ENCODE data around the gene STK11IP.

The STK11IP gene

GRCh38 chr2:219597552-219598307 lies at the start of gene STK11IP:
STK11IP (plus strand) TSS chr2:219597857; CDS start chr2:219598120, 263 bp downstream.
- Histone ChIP-seq H3K36me3 (peaks cover 18 to 27% (median 22%) of the 10 kb centered on the region in 11 experiments), H3K27ac (peak within 1 kb of the TSS; percentile 77 to 91 (median 86)), H4K20me1 (peaks cover 0 to 30% (median 9%) of the 10 kb centered on the region in 11 experiments; a peak in 7 of 22 replicates), H3K9me3 (replicated peaks in 1 of 11) (no peaks in the 10 kb centered on the region), H3K4me3 (peak within 1 kb of the TSS; percentile 63 to 82 (median 72)), H3K4me1 (peaks cover 18 to 30% (median 22%) of the 10 kb centered on the region in 10 experiments), H3K4me2 (peak within 1 kb of the TSS; percentile 84 to 96 (median 92)), H3K9ac (peak within 1 kb of the TSS; percentile 75 to 88 (median 83)), H3K27me3 (no peaks in the 10 kb centered on the region)
- no peak for TF ChIP-seq Cebpa-rat (IDR thresholded peaks at IDR 0.05)

GRCh38 chr2:219548990-219549389 lies 48.7 kb upstream of the STK11IP start:
- Histone ChIP-seq H3K27me3 (peaks cover 11 to 41% (median 31%) of the 10 kb centered on the region in 11 experiments; a peak in 18 of 22 replicates), H3K27ac (no peak overlapping the region), H3K36me3 (no peaks in the 10 kb centered on the region), H3K4me3 (no peak overlapping the region), H3K9me3 (replicated peaks in 1 of 11) (peaks cover 0 to 7% (median 0%) of the 10 kb centered on the region in 11 experiments; a peak in 3 of 22 replicates), H4K20me1 (peaks cover 0 to 37% (median 6%) of the 10 kb centered on the region in 11 experiments; a peak in 10 of 22 replicates), H3K4me1 (peaks cover 5 to 21% (median 17%) of the 10 kb centered on the region in 10 experiments), H3K4me2 (no peak overlapping the region), H3K9ac (no peak overlapping the region)
- no peak for TF ChIP-seq Cebpa-rat (IDR thresholded peaks at IDR 0.05)

- peaks cover 0 to 37% (median 3%) of the 10 kb centered on the region in 11 experiments; a peak in 9 of 22 replicates for H4K20me1 ChIP-seq
- no peak overlapping the region for H3K27ac ChIP-seq
- TF ChIP-seq Cebpa-rat (IDR thresholded peaks at IDR 0.05), result no peak
- H3K36me3 ChIP-seq, result no peaks in the 10 kb centered on the region
- H3K4me3 ChIP-seq, result no peak overlapping the region
- no peak overlapping the region for H3K9ac ChIP-seq
- H3K4me2 ChIP-seq, result no peak overlapping the region
- peaks cover 7 to 35% (median 26%) of the 10 kb centered on the region in 11 experiments; a peak in 18 of 22 replicates for H3K27me3 ChIP-seq
- peaks cover 0 to 15% (median 10%) of the 10 kb centered on the region in 10 experiments for H3K4me1 ChIP-seq
- H3K9me3 ChIP-seq (replicated peaks in 1 of 11), result peaks cover 0 to 7% (median 0%) of the 10 kb centered on the region in 11 experiments; a peak in 3 of 22 replicates
Measured at GRCh38 chr2:219549619-219550018, 48.0 kb upstream of the STK11IP start.

GRCh38 chr2:219551441-219552381 lies 45.9 kb upstream of the STK11IP start:
- Histone ChIP-seq H3K27me3 (peaks cover 0 to 18% (median 14%) of the 10 kb centered on the region in 11 experiments; a peak in 17 of 22 replicates), H3K9ac (peak overlapping the region in 8 of 11 experiments; percentile 29 to 70 (median 50); a peak in 9 of 22 replicates), H3K4me3 (peak overlapping the region; percentile 43 to 71 (median 58)), H3K4me2 (peak overlapping the region; percentile 77 to 86 (median 83)), H3K9me3 (replicated peaks in 1 of 11) (peaks cover 0 to 7% (median 0%) of the 10 kb centered on the region in 11 experiments; a peak in 3 of 22 replicates), H3K4me1 (peaks cover 0 to 13% (median 9%) of the 10 kb centered on the region in 10 experiments; a peak in 14 of 20 replicates), H3K36me3 (no peaks in the 10 kb centered on the region; a peak in 1 of 22 replicates), H4K20me1 (peaks cover 0 to 25% (median 0%) of the 10 kb centered on the region in 11 experiments; a peak in 5 of 22 replicates), H3K27ac (no peak overlapping the region)
- no peak for TF ChIP-seq Cebpa-rat (IDR thresholded peaks at IDR 0.05)

GRCh38 chr2:219552382-219553167 lies 45.1 kb upstream of the STK11IP start:
- Histone ChIP-seq H3K36me3 (no peaks in the 10 kb centered on the region; a peak in 1 of 22 replicates), H3K4me3 (peak overlapping the region; percentile 43 to 71 (median 58)), H3K9me3 (replicated peaks in 1 of 11) (peaks cover 0 to 7% (median 0%) of the 10 kb centered on the region in 11 experiments; a peak in 3 of 22 replicates), H3K4me2 (peak overlapping the region; percentile 77 to 86 (median 83)), H3K27ac (peak overlapping the region in 3 of 11 experiments; percentile 15 to 24 (median 21); a peak in 2 of 22 replicates), H3K4me1 (peaks cover 0 to 13% (median 9%) of the 10 kb centered on the region in 10 experiments; a peak in 14 of 20 replicates), H3K27me3 (peaks cover 0 to 18% (median 14%) of the 10 kb centered on the region in 11 experiments; a peak in 17 of 22 replicates), H3K9ac (peak overlapping the region in 9 of 11 experiments; percentile 35 to 70 (median 54); a peak in 12 of 22 replicates), H4K20me1 (peaks cover 0 to 31% (median 0%) of the 10 kb centered on the region in 11 experiments; a peak in 5 of 22 replicates)
- no peak for TF ChIP-seq Cebpa-rat (IDR thresholded peaks at IDR 0.05)

- Histone ChIP-seq H3K9me3 (replicated peaks in 1 of 11) (peaks cover 0 to 7% (median 0%) of the 10 kb centered on the region in 11 experiments; a peak in 3 of 22 replicates), H3K27me3 (peaks cover 0 to 18% (median 14%) of the 10 kb centered on the region in 11 experiments; a peak in 17 of 22 replicates), H3K36me3 (no peaks in the 10 kb centered on the region; a peak in 1 of 22 replicates), H3K27ac (no peak overlapping the region), H3K4me1 (peaks cover 0 to 13% (median 9%) of the 10 kb centered on the region in 10 experiments; a peak in 14 of 20 replicates), H3K4me2 (peak overlapping the region in 10 of 11 experiments; percentile 67 to 86 (median 83); a peak in 16 of 22 replicates), H3K4me3 (peak overlapping the region in 2 of 10 experiments; percentile 54 to 58; a peak in 3 of 20 replicates), H4K20me1 (peaks cover 0 to 31% (median 0%) of the 10 kb centered on the region in 11 experiments; a peak in 5 of 22 replicates), H3K9ac (no peak overlapping the region)
- no peak for TF ChIP-seq Cebpa-rat (IDR thresholded peaks at IDR 0.05)
Measured at GRCh38 chr2:219553168-219553417, 44.6 kb upstream of the STK11IP start.

- TF ChIP-seq Cebpa-rat (IDR thresholded peaks at IDR 0.05), result no peak
- Histone ChIP-seq H3K9ac (no peak overlapping the region), H3K4me2 (no peak overlapping the region), H3K27me3 (peaks cover 0 to 18% (median 14%) of the 10 kb centered on the region in 11 experiments; a peak in 17 of 22 replicates), H3K36me3 (no peaks in the 10 kb centered on the region; a peak in 1 of 22 replicates), H3K4me3 (no peak overlapping the region), H3K4me1 (peaks cover 0 to 13% (median 9%) of the 10 kb centered on the region in 10 experiments; a peak in 14 of 20 replicates), H3K9me3 (replicated peaks in 1 of 11) (peaks cover 0 to 7% (median 0%) of the 10 kb centered on the region in 11 experiments; a peak in 3 of 22 replicates), H3K27ac (no peak overlapping the region), H4K20me1 (peaks cover 0 to 29% (median 0%) of the 10 kb centered on the region in 11 experiments; a peak in 5 of 22 replicates)
Measured at GRCh38 chr2:219553463-219553963, 44.1 kb upstream of the STK11IP start.

Measured in BLaER1 treated with 17β-estradiol and CSF1 and Interleukin-3, amounts not matched to agents 10 nM and 100 nM (cell line).